BJ (cell line): Measurements from ENCODE around the gene PRKCD. TPM values are rescaled to one million over a fixed set of nuclear protein-coding genes. Genes with fewer than 3 reads are reported as not detected.

Experiments used
- CTCF ChIA-PET: fragments of 350-600 bp; formaldehyde crosslinking; extraction: SDS; loops from one replicate; lab custom pipeline; 2021; ENCODE audit warnings: antibody characterized with exemption, inconsistent platforms; lab: Yijun Ruan, JAX
- POLR2A ChIA-PET: fragments of 300-600 bp; sonication (Branson Sonifier 250); formaldehyde crosslinking; extraction: SDS; loops from one replicate; lab custom pipeline; 2021; ENCODE audit warnings: antibody characterized with exemption; lab: Charles Lee
- DNase-seq: peaks from one replicate; pipeline ENCODE4 v3.0.0-alpha.2; 2011; ENCODE audit warnings: low read depth
- H3K27me3 ChIP-seq: 2 replicates; pipeline ENCODE4 v1.6.0; 2011; ENCODE audit warnings: low read length; ENCODE audit not compliant: control insufficient read depth, insufficient read depth
- H3K36me3 ChIP-seq: 2 replicates; pipeline ENCODE4 v1.5.1; 2011; ENCODE audit warnings: low read length; ENCODE audit not compliant: control insufficient read depth, insufficient read depth
- H3K4me3 ChIP-seq: 2 replicates; pipeline ENCODE4 v1.5.1; 2011; ENCODE audit warnings: low read depth, mild to moderate bottlenecking, control low read depth, low read length
- polyA plus RNA-seq: library from polyadenylated mRNA; depleted of rRNA; stranded (reverse); fragments of >200 nt; gene quantifications from 2 replicates; pipeline ENCODE4 v1.2.3, GENCODE V29; 2011
- TF ChIP-seq, protein P1 (sequence below): IDR thresholded peaks from 2 replicates; pipeline ENCODE4 v1.5.1; 2011; ENCODE audit warnings: low read depth, mild to moderate bottlenecking, control low read depth, inconsistent platforms, low read length, moderate library complexity; ENCODE audit not compliant: insufficient read depth

Gene PRKCD
- polyA plus RNA-seq, 1 experiment: 33.5 TPM

DNA sequence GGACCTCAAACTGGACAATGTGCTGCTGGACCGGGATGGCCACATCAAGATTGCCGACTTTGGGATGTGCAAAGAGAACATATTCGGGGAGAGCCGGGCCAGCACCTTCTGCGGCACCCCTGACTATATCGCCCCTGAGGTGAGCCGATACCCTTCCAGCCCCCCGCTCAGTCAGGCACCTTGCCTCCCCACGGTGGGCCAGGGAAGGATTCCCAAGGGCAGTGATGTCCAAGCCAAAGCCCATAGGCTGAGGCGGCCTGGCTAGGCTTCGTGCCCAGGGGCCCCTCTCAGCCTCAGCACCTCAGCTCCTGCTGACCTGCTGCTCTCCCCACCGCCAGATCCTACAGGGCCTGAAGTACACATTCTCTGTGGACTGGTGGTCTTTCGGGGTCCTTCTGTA is 27.7 kb downstream of the PRKCD start:
- ChIA-PET POLR2A (no interaction called here), CTCF (interaction anchor here (1.3 kb wide), 1 partner anchor 54 kb away, joined by 3 read pairs; no protein-coding TSS in a partner anchor)
- Histone ChIP-seq H3K4me3 (no peak overlapping the region), H3K27me3 (no peaks in the 10 kb centered on the region), H3K36me3 (peaks cover 20% of the 10 kb centered on the region)
- TF ChIP-seq, protein P1, sequence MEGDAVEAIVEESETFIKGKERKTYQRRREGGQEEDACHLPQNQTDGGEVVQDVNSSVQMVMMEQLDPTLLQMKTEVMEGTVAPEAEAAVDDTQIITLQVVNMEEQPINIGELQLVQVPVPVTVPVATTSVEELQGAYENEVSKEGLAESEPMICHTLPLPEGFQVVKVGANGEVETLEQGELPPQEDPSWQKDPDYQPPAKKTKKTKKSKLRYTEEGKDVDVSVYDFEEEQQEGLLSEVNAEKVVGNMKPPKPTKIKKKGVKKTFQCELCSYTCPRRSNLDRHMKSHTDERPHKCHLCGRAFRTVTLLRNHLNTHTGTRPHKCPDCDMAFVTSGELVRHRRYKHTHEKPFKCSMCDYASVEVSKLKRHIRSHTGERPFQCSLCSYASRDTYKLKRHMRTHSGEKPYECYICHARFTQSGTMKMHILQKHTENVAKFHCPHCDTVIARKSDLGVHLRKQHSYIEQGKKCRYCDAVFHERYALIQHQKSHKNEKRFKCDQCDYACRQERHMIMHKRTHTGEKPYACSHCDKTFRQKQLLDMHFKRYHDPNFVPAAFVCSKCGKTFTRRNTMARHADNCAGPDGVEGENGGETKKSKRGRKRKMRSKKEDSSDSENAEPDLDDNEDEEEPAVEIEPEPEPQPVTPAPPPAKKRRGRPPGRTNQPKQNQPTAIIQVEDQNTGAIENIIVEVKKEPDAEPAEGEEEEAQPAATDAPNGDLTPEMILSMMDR: no peak
- no peak for DNase-seq

DNA sequence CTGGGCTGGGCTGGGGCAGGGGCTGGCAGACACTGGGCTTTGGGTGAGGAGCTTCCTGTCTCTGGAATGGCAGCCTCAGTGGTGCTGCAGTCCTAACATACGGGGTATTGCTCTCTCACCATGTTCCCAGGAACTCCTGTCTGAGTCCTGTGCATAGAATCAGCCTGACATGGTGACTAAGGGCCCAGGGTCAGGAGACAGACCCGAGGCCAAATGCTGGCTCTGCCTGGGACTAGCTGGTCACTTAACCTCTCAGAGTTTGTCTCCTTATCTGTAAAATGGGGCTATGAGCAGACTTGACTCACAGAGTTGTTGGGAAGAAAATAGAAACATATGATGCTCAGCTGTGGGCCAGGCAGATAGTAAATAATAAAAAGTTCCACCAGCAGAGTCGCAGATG is 28.3 kb downstream of the PRKCD start:
- H3K36me3 ChIP-seq: peaks cover 20% of the 10 kb centered on the region
- H3K4me3 ChIP-seq: no peak overlapping the region
- POLR2A ChIA-PET: no interaction called here
- TF ChIP-seq, protein P1: no peak
- no peak for DNase-seq
- CTCF ChIA-PET: interaction anchor here (0.6 to 1.7 kb wide), 3 partner anchors 12 to 75 kb away, joined by 3 to 4 read pairs (median 3); no protein-coding TSS in a partner anchor
- no peaks in the 10 kb centered on the region for H3K27me3 ChIP-seq

DNA sequence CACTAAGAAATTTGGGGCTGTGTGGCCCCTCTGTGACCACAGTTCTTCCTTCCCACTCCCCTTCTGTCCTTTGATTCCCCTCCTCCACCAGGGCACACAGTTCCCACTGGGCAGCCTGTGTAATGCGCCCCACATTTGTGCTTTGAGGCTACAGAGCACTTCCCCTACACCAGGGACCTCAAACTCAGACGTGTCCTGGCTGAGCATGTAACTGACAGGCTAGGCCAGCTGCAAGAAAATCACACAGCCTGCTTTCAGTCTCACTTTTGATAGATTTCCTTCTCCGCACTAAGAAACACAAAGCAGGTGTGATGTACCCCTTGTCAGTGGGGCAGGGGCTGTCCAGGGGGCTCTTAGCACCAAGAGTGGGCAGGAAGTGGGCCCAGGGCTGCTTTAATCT is 29.6 kb downstream of the PRKCD start:
- ChIA-PET CTCF (interaction anchor here (0.6 to 1.7 kb wide), 3 partner anchors 56 to 76 kb away, joined by 3 to 4 read pairs (median 3); no protein-coding TSS in a partner anchor), POLR2A (no interaction called here)
- H3K36me3 ChIP-seq: peaks cover 18% of the 10 kb centered on the region
- TF ChIP-seq, protein P1: no peak
- no peak overlapping the region for H3K4me3 ChIP-seq
- DNase-seq: no peak
- no peaks in the 10 kb centered on the region for H3K27me3 ChIP-seq

DNA sequence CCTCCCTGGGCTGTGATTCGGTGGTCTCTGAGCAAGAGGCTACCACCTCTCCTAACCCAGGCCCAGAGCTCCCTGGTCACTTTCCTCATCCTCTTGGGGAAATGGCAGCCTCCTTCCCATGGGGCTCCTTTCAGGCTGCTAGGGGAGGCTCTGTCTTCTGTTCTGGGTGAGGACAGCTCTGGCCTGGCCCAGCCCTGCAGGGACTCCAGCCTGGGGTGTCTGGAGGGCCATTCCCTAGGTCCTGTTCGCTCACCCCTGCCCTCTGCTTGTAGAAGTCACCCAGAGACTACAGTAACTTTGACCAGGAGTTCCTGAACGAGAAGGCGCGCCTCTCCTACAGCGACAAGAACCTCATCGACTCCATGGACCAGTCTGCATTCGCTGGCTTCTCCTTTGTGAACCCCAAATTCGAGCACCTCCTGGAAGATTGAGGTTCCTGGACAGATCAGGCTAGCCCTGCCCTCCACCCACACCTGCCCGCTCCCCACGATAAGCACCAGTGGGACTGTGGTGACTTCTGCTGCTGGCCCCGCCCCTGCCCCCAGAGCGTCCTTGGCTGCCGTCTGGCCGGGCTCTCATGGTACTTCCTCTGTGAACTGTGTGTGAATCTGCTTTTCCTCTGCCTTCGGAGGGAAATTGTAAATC is 30.9 kb downstream of the PRKCD start:
- ChIA-PET POLR2A (no interaction called here), CTCF (interaction anchor here (0.9 to 12.6 kb wide), 4 partner anchors 9 to 76 kb away, joined by 3 to 206 read pairs (median 46); no protein-coding TSS in a partner anchor)
- TF ChIP-seq, protein P1: no peak
- Histone ChIP-seq H3K27me3 (no peaks in the 10 kb centered on the region), H3K36me3 (peaks cover 12% of the 10 kb centered on the region), H3K4me3 (no peak overlapping the region)
- DNase-seq: no peak

DNA sequence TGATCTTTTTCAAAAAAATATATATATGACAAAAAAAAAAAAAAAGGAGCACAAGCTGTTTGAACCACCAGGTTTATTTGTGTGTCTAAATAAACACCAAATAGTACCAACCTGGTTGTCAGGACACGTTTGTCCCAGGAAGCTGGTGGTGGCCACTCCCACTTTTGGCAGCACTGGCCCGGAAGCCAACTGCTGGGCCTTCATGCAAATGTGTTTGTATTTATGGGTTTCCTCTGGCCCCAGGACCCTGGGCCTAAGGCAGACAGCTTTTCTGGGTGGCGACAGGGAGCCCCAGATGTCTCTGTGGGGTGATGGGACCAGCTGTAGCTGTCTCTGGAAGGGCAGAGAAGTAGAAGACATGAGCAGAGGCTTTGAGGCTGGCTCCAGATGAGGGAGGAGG is 31.6 kb downstream of the PRKCD start:
- H3K4me3 ChIP-seq: no peak overlapping the region
- H3K27me3 ChIP-seq: no peaks in the 10 kb centered on the region
- ChIA-PET CTCF (interaction anchor here (0.9 to 12.6 kb wide), 3 partner anchors 9 to 76 kb away, joined by 4 to 206 read pairs (median 89); no protein-coding TSS in a partner anchor), POLR2A (no interaction called here)
- H3K36me3 ChIP-seq: peaks cover 12% of the 10 kb centered on the region
- DNase-seq: no peak
- TF ChIP-seq, protein P1: no peak
